Calu3 (cell line): ENCODE measurements around the gene EHBP1. TPM values are rescaled to one million over a fixed set of nuclear protein-coding genes. Genes with fewer than 3 reads are reported as not detected.

ENCODE experiments used
- BruUV-seq: library from RNA; stranded (reverse); fragments of 400-500 nt; replicated peaks from 2 replicates; lab custom pipeline; 2021; lab: Mats Ljungman, UMichigan
- CTCF ChIA-PET: fragments of 300-600 bp; sonication (Branson Sonifier 250); formaldehyde crosslinking; loops from one replicate; lab custom pipeline; 2022; ENCODE audit warnings: antibody characterized with exemption; lab: Charles Lee
- DNase-seq: peaks from one replicate; pipeline ENCODE4 v3.0.0; 2022
- H3K27ac Mint-ChIP-seq: one replicate; pipeline ENCODE4 v1.8.0; 2022; ENCODE audit warnings: mixed read lengths; ENCODE audit not compliant: unreplicated experiment
- H3K27me3 Mint-ChIP-seq: one replicate; pipeline ENCODE4 v1.8.0; 2022; ENCODE audit warnings: mixed read lengths; ENCODE audit not compliant: unreplicated experiment
- H3K36me3 Mint-ChIP-seq: one replicate; pipeline ENCODE4 v1.8.0; 2022; ENCODE audit warnings: mild to moderate bottlenecking, moderate library complexity, mixed read lengths; ENCODE audit not compliant: insufficient read depth, unreplicated experiment
- H3K4me1 Mint-ChIP-seq: one replicate; pipeline ENCODE4 v1.8.0; 2022; ENCODE audit warnings: mild to moderate bottlenecking, low read depth, mixed read lengths; ENCODE audit not compliant: unreplicated experiment
- H3K4me3 Mint-ChIP-seq: one replicate; pipeline ENCODE4 v1.8.0; 2022; ENCODE audit warnings: mild to moderate bottlenecking, low read depth, moderate library complexity, mixed read lengths; ENCODE audit not compliant: unreplicated experiment
- H3K9me3 Mint-ChIP-seq: one replicate; pipeline ENCODE4 v1.8.0; 2022; ENCODE audit warnings: low read depth, mixed read lengths; ENCODE audit not compliant: unreplicated experiment
- CTCF ChIP-seq: fragments of 200-600 bp; IDR thresholded peaks from one replicate; pipeline ENCODE4 v1.8.0; 2022; ENCODE audit warnings: antibody characterized with exemption; ENCODE audit not compliant: unreplicated experiment
- intact Hi-C: fragments of 100-400 bp; cut with micrococcal nuclease; formaldehyde crosslinking; loops from one replicate; pipeline ENCODE4 v1.10.0; 2022; ENCODE audit not compliant: unreplicated experiment
- total RNA-seq: library from RNA; stranded (reverse); gene quantifications from 2 replicates; pipeline ENCODE4 v1.2.3, GENCODE V29; 2022

The EHBP1 gene
- total RNA-seq, 1 experiment from 2014 or later: 82.9 TPM

- no TSS peak for BruUV-seq
- Mint-ChIP-seq H3K27ac (no peak overlapping the region), H3K36me3 (no peaks in the 10 kb centered on the region), H3K9me3 (no peaks in the 10 kb centered on the region), H3K4me3 (no peak overlapping the region), H3K4me1 (no peaks in the 10 kb centered on the region), H3K27me3 (no peaks in the 10 kb centered on the region)
- no peak for TF ChIP-seq CTCF
- CTCF ChIA-PET: interaction anchor here (0.6 to 0.7 kb wide), 2 partner anchors 120 to 1116 kb away, joined by 3 read pairs; no protein-coding TSS in a partner anchor
- intact Hi-C loops: no loop called here
- DNase-seq: no peak
These were observed 323.5 kb downstream of the EHBP1 start for GRCh38 chr2:63029058-63029457.

GRCh38 chr2:63034526-63034925, 329.0 kb downstream of the EHBP1 start:
- Mint-ChIP-seq H3K36me3 (no peaks in the 10 kb centered on the region), H3K27ac (no peak overlapping the region), H3K4me3 (no peak overlapping the region), H3K9me3 (no peaks in the 10 kb centered on the region), H3K4me1 (peaks cover 8% of the 10 kb centered on the region), H3K27me3 (no peaks in the 10 kb centered on the region)
- intact Hi-C loops: no loop called here
- BruUV-seq: no TSS peak
- no peak for DNase-seq
- CTCF ChIA-PET: interaction anchor here (0.7 kb wide), 1 partner anchor 14 kb away, joined by 6 read pairs; no protein-coding TSS in a partner anchor
- TF ChIP-seq CTCF: no peak

GRCh38 chr2:63035169-63035568, 329.7 kb downstream of the EHBP1 start:
- H3K9me3 Mint-ChIP-seq: no peaks in the 10 kb centered on the region
- intact Hi-C loops: no loop called here
- no TSS peak for BruUV-seq
- H3K27me3 Mint-ChIP-seq: no peaks in the 10 kb centered on the region
- CTCF ChIA-PET: no interaction called here
- H3K27ac Mint-ChIP-seq: no peak overlapping the region
- DNase-seq: no peak
- H3K36me3 Mint-ChIP-seq: no peaks in the 10 kb centered on the region
- H3K4me1 Mint-ChIP-seq: peaks cover 8% of the 10 kb centered on the region
- H3K4me3 Mint-ChIP-seq: no peak overlapping the region
- no peak for TF ChIP-seq CTCF

- BruUV-seq: no TSS peak
- TF ChIP-seq CTCF: no peak
- peaks cover 8% of the 10 kb centered on the region for H3K4me1 Mint-ChIP-seq
- H3K27me3 Mint-ChIP-seq: no peaks in the 10 kb centered on the region
- intact Hi-C loops: no loop called here
- CTCF ChIA-PET: no interaction called here
- no peak for DNase-seq
- no peak overlapping the region for H3K4me3 Mint-ChIP-seq
- no peak overlapping the region for H3K27ac Mint-ChIP-seq
- H3K36me3 Mint-ChIP-seq: no peaks in the 10 kb centered on the region
- H3K9me3 Mint-ChIP-seq: no peaks in the 10 kb centered on the region
These were observed 330.1 kb downstream of the EHBP1 start for GRCh38 chr2:63035660-63036059.
